DMS79 (cell line): ENCODE results near the gene STX4.

Experiments
- DNase-seq: peaks from one replicate; lab custom pipeline; 2025; lab: John Stamatoyannopoulos, UW

Gene STX4

GRCh38 chr16:31064882-31065461 is 31.6 kb downstream of the STX4 start:
- no peak for DNase-seq

- DNase-seq, result no peak
Observed at GRCh38 chr16:31067342-31067741, 34.0 kb downstream of the STX4 start.

GRCh38 chr16:31071861-31072260 is 38.5 kb downstream of the STX4 start:
- DNase-seq, result no peak

- DNase-seq, result no peak
Observed at GRCh38 chr16:31072540-31073141, 39.3 kb downstream of the STX4 start.

- DNase-seq, result peak; percentile 67
Observed at GRCh38 chr16:31073142-31073969, 40.0 kb downstream of the STX4 start.

- DNase-seq, result peak; percentile 96
Observed at GRCh38 chr16:31073970-31074813, 40.8 kb downstream of the STX4 start, which contains the start of the genes ZNF646 and ZNF668. Gene ZNF646 (plus strand): TSS chr16:31074422. CDS start chr16:31076325, 1,903 bp downstream. Gene ZNF668 (minus strand): TSS chr16:31074240. CDS start chr16:31064459, 9,781 bp downstream.

- DNase-seq, result no peak
Observed at GRCh38 chr16:31074814-31075183, 41.4 kb downstream of the STX4 start.

- DNase-seq, result no peak
Observed at GRCh38 chr16:31076319-31076718, 43.0 kb downstream of the STX4 start.

GRCh38 chr16:31077024-31077423 is 43.7 kb downstream of the STX4 start:
- no peak for DNase-seq

- DNase-seq, result no peak
Observed at GRCh38 chr16:31077592-31078396, 44.4 kb downstream of the STX4 start.

GRCh38 chr16:31078597-31079341 is 45.4 kb downstream of the STX4 start:
- no peak for DNase-seq

GRCh38 chr16:31079342-31079944 is 46.1 kb downstream of the STX4 start:
- DNase-seq, result no peak

- no peak for DNase-seq
Observed at GRCh38 chr16:31080035-31080629, 46.8 kb downstream of the STX4 start.

GRCh38 chr16:31080756-31081419 is 47.5 kb downstream of the STX4 start:
- no peak for DNase-seq

GRCh38 chr16:31081428-31082351 is 48.3 kb downstream of the STX4 start:
- no peak for DNase-seq

GRCh38 chr16:31082368-31083045 is 49.1 kb downstream of the STX4 start:
- DNase-seq, result no peak

GRCh38 chr16:31083081-31083480 is 49.7 kb downstream of the STX4 start:
- DNase-seq, result no peak
